CD4-positive, alpha-beta T cell treated with Interleukin-15 for 4 hours (primary cell): ENCODE measurements around the gene STARD5.
A peak's percentile ranks its signal among the peaks of the same experiment; 100 is the strongest.
"Not testable (repeated sequence)": the region's sequence is repeated elsewhere in the genome, so short reads cannot be mapped to it uniquely, and the experiment has no call there.

Experiments
- DNase-seq: peaks from one replicate; pipeline ENCODE4 v3.0.0-alpha.2; 2020; ENCODE audit warnings: low spot score

The STARD5 gene

GRCh38 chr15:81337241-81337640, 13.3 kb upstream of the STARD5 start:
- DNase-seq, result no peak

- peak; percentile 56 for DNase-seq
These were observed 12.6 kb upstream of the STARD5 start for GRCh38 chr15:81336568-81336967.

GRCh38 chr15:81335631-81336030, 11.7 kb upstream of the STARD5 start:
- DNase-seq, result no peak

- DNase-seq, result no peak
These were observed 11.0 kb upstream of the STARD5 start for GRCh38 chr15:81334768-81335435.

- no peak for DNase-seq
These were observed 9.4 kb upstream of the STARD5 start for GRCh38 chr15:81333363-81333762.

- DNase-seq, result no peak
These were observed 8.4 kb upstream of the STARD5 start for GRCh38 chr15:81332326-81332725.

- no peak for DNase-seq
These were observed 7.7 kb upstream of the STARD5 start for GRCh38 chr15:81331600-81331999.

- DNase-seq, result not testable (repeated sequence)
These were observed 7.2 kb upstream of the STARD5 start for GRCh38 chr15:81331141-81331540.

- DNase-seq, result no peak
These were observed 6.6 kb upstream of the STARD5 start for GRCh38 chr15:81330366-81331090.

- DNase-seq, result no peak
These were observed 5.5 kb upstream of the STARD5 start for GRCh38 chr15:81329446-81329845.

GRCh38 chr15:81327516-81327915, 3.6 kb upstream of the STARD5 start:
- DNase-seq, result no peak

GRCh38 chr15:81326466-81327212, 2.7 kb upstream of the STARD5 start:
- DNase-seq, result no peak

GRCh38 chr15:81323559-81323943, 390 bp downstream of the STARD5 start:
- DNase-seq, result no peak

- DNase-seq, result no peak
These were observed 1.2 kb downstream of the STARD5 start for GRCh38 chr15:81322676-81323253.

- no peak for DNase-seq
These were observed 2.3 kb downstream of the STARD5 start for GRCh38 chr15:81321667-81322066.

GRCh38 chr15:81317642-81318017, 6.3 kb downstream of the STARD5 start:
- DNase-seq, result no peak

GRCh38 chr15:81316267-81316666, 7.7 kb downstream of the STARD5 start:
- no peak for DNase-seq

GRCh38 chr15:81315452-81316175, 8.3 kb downstream of the STARD5 start:
- no peak for DNase-seq

- no peak for DNase-seq
These were observed 9.6 kb downstream of the STARD5 start for GRCh38 chr15:81314378-81314777.

- DNase-seq, result no peak
These were observed 10.3 kb downstream of the STARD5 start for GRCh38 chr15:81313686-81314085.

GRCh38 chr15:81312790-81313543, 11.0 kb downstream of the STARD5 start:
- no peak for DNase-seq
